ENCODE data around the gene ZNF654.

DNA sequence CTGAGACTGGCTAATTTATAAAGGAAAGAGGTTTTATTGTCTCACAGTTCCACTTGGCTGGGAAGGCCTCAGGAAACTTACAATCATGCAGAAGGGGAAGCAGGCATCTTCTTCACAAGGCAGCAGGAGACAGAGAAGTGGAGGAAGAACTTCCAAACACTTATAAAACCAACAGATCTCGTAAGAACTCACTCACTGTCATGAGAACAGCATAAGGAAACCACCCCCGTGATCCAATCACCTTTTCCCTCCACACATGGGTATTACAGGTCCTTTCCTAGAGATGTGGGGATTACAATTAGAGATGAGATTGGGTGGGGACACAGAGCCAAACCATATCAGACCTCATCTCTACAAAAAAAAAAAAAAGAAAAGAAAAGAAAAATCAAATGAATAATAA, 26.0 kb upstream of the ZNF654 start:
- TF ChIP-seq, protein P1, sequence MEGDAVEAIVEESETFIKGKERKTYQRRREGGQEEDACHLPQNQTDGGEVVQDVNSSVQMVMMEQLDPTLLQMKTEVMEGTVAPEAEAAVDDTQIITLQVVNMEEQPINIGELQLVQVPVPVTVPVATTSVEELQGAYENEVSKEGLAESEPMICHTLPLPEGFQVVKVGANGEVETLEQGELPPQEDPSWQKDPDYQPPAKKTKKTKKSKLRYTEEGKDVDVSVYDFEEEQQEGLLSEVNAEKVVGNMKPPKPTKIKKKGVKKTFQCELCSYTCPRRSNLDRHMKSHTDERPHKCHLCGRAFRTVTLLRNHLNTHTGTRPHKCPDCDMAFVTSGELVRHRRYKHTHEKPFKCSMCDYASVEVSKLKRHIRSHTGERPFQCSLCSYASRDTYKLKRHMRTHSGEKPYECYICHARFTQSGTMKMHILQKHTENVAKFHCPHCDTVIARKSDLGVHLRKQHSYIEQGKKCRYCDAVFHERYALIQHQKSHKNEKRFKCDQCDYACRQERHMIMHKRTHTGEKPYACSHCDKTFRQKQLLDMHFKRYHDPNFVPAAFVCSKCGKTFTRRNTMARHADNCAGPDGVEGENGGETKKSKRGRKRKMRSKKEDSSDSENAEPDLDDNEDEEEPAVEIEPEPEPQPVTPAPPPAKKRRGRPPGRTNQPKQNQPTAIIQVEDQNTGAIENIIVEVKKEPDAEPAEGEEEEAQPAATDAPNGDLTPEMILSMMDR (conservative IDR thresholded peaks at IDR 0.05; ENCODE audit: low read length) = no peak
- TF ChIP-seq EZH2phosphoT487 (IDR thresholded peaks at IDR 0.05; ENCODE audit: borderline replicate concordance) = no peak

Measured in Loucy (cell line).